ENCODE results near the gene KIAA1671.

Gene KIAA1671

DNA sequence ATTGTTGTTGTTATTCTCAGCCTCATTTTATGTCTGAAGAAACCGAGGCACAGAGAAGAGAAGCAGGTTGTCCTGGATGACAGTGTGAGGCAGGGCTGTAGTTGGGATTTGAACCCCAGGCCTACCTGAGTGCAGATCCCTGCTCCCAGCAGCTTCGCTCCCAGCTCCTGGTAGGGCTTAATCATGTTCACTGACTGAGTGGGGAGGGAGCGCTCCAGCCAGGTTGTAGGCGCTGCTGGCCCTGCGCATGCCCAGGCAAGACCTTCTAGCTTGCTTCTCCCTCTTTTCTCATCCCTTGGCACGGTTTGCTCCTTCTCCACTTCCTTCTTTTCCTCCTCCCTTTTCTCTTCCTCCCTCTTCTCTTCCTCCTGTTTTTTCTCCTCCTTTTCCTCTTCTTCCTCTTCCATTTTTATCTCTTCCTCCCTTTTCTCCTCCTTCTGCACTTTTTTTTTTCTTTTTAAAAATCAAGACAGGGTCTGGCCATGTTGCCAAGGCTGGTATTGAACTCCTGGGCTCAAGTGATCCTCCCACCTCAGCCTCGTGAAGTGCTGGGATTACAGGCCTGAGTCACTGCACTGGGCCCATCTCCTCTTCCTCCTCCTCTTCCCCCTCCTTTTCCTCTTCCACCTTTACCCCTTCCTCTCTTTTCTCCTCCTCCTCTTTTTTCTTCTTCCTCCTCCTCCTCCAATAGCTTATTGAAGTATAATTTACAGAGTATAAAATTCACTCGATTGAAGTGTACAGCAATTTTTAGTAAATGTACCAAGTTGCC, 109.3 kb downstream of the KIAA1671 start:
- no peaks in the 10 kb centered on the region for H3K36me3 ChIP-seq (ENCODE audit: insufficient read depth, insufficient read length, low read length)
- DNase-seq (ENCODE audit: low read depth, low spot score), result no peak
- peaks cover 1% of the 10 kb centered on the region for H3K4me1 ChIP-seq (ENCODE audit: insufficient read depth, insufficient read length)
- no peaks in the 10 kb centered on the region for H3K27me3 ChIP-seq (ENCODE audit: insufficient read depth, insufficient read length)
- H3K4me3 ChIP-seq (ENCODE audit: insufficient read length, low read depth), result no peak overlapping the region
- H3K9me3 ChIP-seq (ENCODE audit: insufficient read depth, low read length), result no peaks in the 10 kb centered on the region
- TF ChIP-seq SUZ12 (IDR thresholded peaks at IDR 0.05; ENCODE audit: extremely low read depth, insufficient read depth, insufficient read length) (no peak), YY1 (IDR thresholded peaks at IDR 0.05; ENCODE audit: insufficient read depth, insufficient read length) (no peak), ZNF274 (IDR thresholded peaks at IDR 0.05; ENCODE audit: low read depth, low read length) (no peak)
- no peak overlapping the region for H3K9ac ChIP-seq (ENCODE audit: insufficient read length, low read depth)

DNA sequence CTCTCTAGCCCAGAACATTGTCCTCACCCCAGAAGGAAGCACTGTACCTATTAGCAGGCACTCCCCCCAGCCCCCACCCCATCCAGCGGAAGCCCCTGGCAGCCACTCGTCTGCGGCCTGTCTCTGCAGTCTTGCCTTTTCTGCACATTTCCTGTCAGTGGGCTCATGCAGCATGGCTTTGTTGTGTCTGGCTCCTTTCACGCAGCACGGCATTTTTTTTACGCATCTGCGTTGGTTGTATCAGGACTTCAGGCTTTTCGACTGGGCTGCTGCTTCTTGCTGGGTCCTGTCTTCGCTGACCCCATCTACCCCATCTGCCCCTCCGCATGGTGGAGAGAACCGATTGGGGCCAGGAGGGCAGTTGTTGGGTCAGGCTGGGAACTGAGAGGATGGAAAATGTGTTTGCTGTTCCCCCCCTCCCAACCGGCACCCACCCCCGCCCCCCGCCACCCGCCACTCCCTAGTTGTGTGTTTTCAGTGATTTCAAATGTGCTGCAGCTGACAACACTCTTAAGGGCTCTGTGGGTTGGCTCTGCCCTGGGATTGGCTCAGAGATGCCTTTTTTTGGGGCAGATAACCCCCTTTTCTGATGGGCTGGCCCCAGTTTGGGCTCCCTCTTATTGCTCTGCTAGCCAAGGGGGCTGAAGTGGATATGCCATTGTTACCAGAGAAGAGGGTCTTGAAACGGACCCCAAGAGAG, 110.0 kb downstream of the KIAA1671 start:
- TF ChIP-seq SUZ12 (IDR thresholded peaks at IDR 0.05; ENCODE audit: extremely low read depth, insufficient read depth, insufficient read length) (no peak), ZNF274 (IDR thresholded peaks at IDR 0.05; ENCODE audit: low read depth, low read length) (no peak)
- Histone ChIP-seq H3K9me3 (ENCODE audit: insufficient read depth, low read length) (no peaks in the 10 kb centered on the region), H3K4me3 (ENCODE audit: insufficient read length, low read depth) (no peak overlapping the region), H3K4me1 (ENCODE audit: insufficient read depth, insufficient read length) (no peaks in the 10 kb centered on the region), H3K36me3 (ENCODE audit: insufficient read depth, insufficient read length, low read length) (no peaks in the 10 kb centered on the region), H3K9ac (ENCODE audit: insufficient read length, low read depth) (no peak overlapping the region), H3K27me3 (ENCODE audit: insufficient read depth, insufficient read length) (no peaks in the 10 kb centered on the region)
- DNase-seq (ENCODE audit: low read depth, low spot score), result no peak

DNA sequence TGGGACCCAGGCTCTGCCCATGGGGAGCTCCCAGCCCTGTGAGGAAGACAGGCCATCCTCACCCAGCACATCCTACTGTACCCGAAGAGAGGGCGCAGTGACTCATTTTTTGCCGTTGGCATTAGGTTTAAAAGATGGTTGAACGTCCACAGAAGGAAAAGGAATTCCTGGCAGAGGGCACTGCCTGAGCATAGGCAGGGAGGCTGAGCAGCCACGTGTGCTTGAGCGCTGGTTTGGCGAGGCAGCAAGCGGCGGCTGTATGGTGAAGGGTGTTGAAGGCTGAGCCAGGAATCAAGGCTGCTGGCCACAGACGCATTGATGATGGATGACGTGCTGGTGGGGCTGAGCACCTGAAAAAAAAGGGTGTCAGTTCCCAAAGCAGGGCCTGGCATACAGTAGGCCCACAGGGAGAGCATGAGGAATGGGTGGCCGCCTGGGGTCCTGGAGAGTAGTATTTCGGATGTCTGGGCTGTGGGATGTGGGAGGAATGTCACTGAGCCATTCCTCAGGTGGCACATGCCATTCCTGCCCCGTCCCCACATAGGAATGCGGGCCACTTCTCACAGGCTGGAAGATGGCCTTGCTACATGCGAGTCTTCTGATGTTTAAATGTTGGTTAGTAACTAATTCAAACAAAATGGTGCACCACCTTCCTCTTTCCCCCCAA, 112.5 kb downstream of the KIAA1671 start:
- H3K4me1 ChIP-seq (ENCODE audit: insufficient read depth, insufficient read length), result peaks cover 4% of the 10 kb centered on the region
- no peaks in the 10 kb centered on the region for H3K27me3 ChIP-seq (ENCODE audit: insufficient read depth, insufficient read length)
- TF ChIP-seq ZNF274 (IDR thresholded peaks at IDR 0.05; ENCODE audit: low read depth, low read length) (no peak), SUZ12 (IDR thresholded peaks at IDR 0.05; ENCODE audit: extremely low read depth, insufficient read depth, insufficient read length) (no peak), YY1 (IDR thresholded peaks at IDR 0.05; ENCODE audit: insufficient read depth, insufficient read length) (no peak)
- H3K4me3 ChIP-seq (ENCODE audit: insufficient read length, low read depth), result no peak overlapping the region
- H3K9me3 ChIP-seq (ENCODE audit: insufficient read depth, low read length), result no peaks in the 10 kb centered on the region
- H3K9ac ChIP-seq (ENCODE audit: insufficient read length, low read depth), result no peak overlapping the region
- H3K36me3 ChIP-seq (ENCODE audit: insufficient read depth, insufficient read length, low read length), result no peaks in the 10 kb centered on the region
- DNase-seq (ENCODE audit: low read depth, low spot score), result no peak

DNA sequence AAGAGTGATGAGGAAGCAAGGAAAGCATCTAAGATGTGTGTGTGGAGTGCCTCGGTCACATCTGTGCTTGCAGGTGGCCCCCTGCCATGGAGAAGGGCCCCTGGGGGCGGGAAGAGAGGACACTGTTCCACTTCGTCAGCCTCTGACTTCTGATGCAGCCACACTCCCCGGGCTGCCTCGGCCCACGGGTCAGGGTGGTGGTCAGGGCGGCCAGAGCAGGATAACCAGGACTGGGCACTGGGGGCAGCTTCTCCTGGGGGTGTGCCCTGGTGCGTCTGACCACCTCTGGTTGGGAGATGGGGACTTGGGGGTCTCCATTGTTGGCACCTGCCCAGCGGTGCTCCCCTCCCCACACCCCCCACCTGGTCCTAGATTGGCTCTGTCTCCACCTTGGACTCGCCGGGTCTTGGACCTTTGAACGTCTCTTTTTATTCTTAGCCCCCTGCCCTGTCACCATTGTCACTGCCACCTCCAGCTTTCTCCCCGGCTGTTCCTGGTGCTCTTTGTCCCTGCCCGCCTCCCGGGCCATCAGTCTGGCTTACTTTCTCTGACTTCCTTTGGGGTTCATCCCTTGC, 114.4 kb downstream of the KIAA1671 start:
- Histone ChIP-seq H3K9me3 (ENCODE audit: insufficient read depth, low read length) (no peaks in the 10 kb centered on the region), H3K4me3 (ENCODE audit: insufficient read length, low read depth) (no peak overlapping the region), H3K9ac (ENCODE audit: insufficient read length, low read depth) (no peak overlapping the region), H3K36me3 (ENCODE audit: insufficient read depth, insufficient read length, low read length) (peaks cover 2% of the 10 kb centered on the region), H3K27me3 (ENCODE audit: insufficient read depth, insufficient read length) (no peaks in the 10 kb centered on the region), H3K4me1 (ENCODE audit: insufficient read depth, insufficient read length) (peaks cover 4% of the 10 kb centered on the region)
- no peak for TF ChIP-seq YY1 (IDR thresholded peaks at IDR 0.05; ENCODE audit: insufficient read depth, insufficient read length)
- TF ChIP-seq ZNF274 (IDR thresholded peaks at IDR 0.05; ENCODE audit: low read depth, low read length), result no peak
- TF ChIP-seq SUZ12 (IDR thresholded peaks at IDR 0.05; ENCODE audit: extremely low read depth, insufficient read depth, insufficient read length), result no peak
- no peak for DNase-seq (ENCODE audit: low read depth, low spot score)

DNA sequence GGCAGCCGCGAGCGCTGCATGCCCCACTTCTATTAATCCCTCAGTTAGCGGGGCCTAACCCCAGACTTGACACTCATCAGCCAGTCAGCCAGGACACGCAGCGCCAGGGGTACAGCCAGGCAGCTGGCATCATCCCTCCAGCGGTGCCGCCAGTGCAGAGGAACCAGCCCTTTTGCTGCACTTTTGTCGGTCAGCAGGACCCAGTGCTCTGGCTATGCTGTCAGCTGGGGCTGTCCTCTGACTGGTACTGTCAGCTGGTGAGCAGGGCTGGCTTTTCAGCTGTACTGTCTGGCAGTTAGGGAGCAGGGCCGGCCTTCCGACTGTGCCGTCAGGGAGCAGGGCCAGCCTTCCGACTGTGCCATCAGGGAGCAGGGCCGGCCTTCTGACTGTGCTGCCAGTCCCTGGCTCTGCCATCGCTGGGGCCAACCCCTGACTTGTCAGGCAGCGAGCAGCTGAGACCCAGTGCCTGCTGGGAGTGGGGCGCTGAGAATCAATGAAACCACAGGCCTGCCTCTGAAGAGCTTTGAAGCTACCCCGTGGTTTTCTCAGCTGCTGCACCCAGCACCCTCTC, 115.4 kb downstream of the KIAA1671 start:
- no peak for DNase-seq (ENCODE audit: low read depth, low spot score)
- no peaks in the 10 kb centered on the region for H3K27me3 ChIP-seq (ENCODE audit: insufficient read depth, insufficient read length)
- H3K36me3 ChIP-seq (ENCODE audit: insufficient read depth, insufficient read length, low read length), result peaks cover 2% of the 10 kb centered on the region
- TF ChIP-seq ZNF274 (IDR thresholded peaks at IDR 0.05; ENCODE audit: low read depth, low read length) (no peak), YY1 (IDR thresholded peaks at IDR 0.05; ENCODE audit: insufficient read depth, insufficient read length) (no peak), SUZ12 (IDR thresholded peaks at IDR 0.05; ENCODE audit: extremely low read depth, insufficient read depth, insufficient read length) (no peak)
- H3K4me3 ChIP-seq (ENCODE audit: insufficient read length, low read depth), result no peak overlapping the region
- peaks cover 4% of the 10 kb centered on the region for H3K4me1 ChIP-seq (ENCODE audit: insufficient read depth, insufficient read length)
- H3K9ac ChIP-seq (ENCODE audit: insufficient read length, low read depth), result peak overlapping the region; percentile 42
- no peaks in the 10 kb centered on the region for H3K9me3 ChIP-seq (ENCODE audit: insufficient read depth, low read length)

DNA sequence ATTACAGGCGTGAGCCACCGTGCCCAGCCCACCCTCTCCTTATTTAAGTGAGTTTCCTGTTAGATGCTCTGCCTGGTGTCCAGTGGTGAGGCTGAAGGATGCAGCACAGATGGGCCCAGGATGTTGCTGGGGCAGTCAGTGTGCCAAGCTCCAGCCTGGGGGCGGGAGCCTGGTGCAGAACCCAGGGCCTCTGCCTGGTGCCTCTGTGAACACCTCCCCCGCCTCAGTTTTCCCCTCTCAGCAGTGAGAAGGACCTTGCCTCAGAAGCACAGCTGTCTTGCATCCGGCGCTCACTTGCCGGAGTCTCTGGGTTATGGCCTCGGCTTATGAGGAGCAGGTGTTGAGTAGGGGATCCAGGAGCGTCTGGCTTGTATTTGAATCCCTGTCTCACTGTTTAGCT, 116.2 kb downstream of the KIAA1671 start:
- H3K9me3 ChIP-seq (ENCODE audit: insufficient read depth, low read length), result no peaks in the 10 kb centered on the region
- no peak for DNase-seq (ENCODE audit: low read depth, low spot score)
- peaks cover 2% of the 10 kb centered on the region for H3K36me3 ChIP-seq (ENCODE audit: insufficient read depth, insufficient read length, low read length)
- H3K4me1 ChIP-seq (ENCODE audit: insufficient read depth, insufficient read length), result peaks cover 4% of the 10 kb centered on the region
- no peak overlapping the region for H3K9ac ChIP-seq (ENCODE audit: insufficient read length, low read depth)
- TF ChIP-seq SUZ12 (IDR thresholded peaks at IDR 0.05; ENCODE audit: extremely low read depth, insufficient read depth, insufficient read length) (no peak), ZNF274 (IDR thresholded peaks at IDR 0.05; ENCODE audit: low read depth, low read length) (no peak), YY1 (IDR thresholded peaks at IDR 0.05; ENCODE audit: insufficient read depth, insufficient read length) (no peak)
- H3K4me3 ChIP-seq (ENCODE audit: insufficient read length, low read depth), result no peak overlapping the region
- no peaks in the 10 kb centered on the region for H3K27me3 ChIP-seq (ENCODE audit: insufficient read depth, insufficient read length)
